Bronchial epithelial cell (primary cell): Measurements from ENCODE around the gene EXOSC10. TPM values are rescaled to one million over a fixed set of nuclear protein-coding genes. Genes with fewer than 3 reads are reported as not detected.

ENCODE experiments used
- DNase-seq: peaks from one replicate; pipeline ENCODE4 v3.0.0-alpha.2; 2010; ENCODE audit warnings: low read depth
- FAIRE-seq: peaks from 2 replicates; lab custom pipeline; 2011; peaks lifted over from hg19 to GRCh38; lab: Jason Lieb, UNC
- H3K27me3 ChIP-seq: 2 replicates; pipeline ENCODE4 v1.5.1; 2011; ENCODE audit warnings: low read length; ENCODE audit not compliant: control insufficient read depth, insufficient read depth
- H3K36me3 ChIP-seq: 2 replicates; pipeline ENCODE4 v1.5.1; 2011; ENCODE audit warnings: low read length; ENCODE audit not compliant: control insufficient read depth, insufficient read depth
- H3K4me3 ChIP-seq: 2 replicates; pipeline ENCODE4 v1.5.1; 2011; ENCODE audit warnings: mild to moderate bottlenecking, low read depth, low read length, control low read depth
- total RNA-seq: library from RNA; depleted of rRNA; stranded (reverse); fragments of >200 nt; gene quantifications from 2 replicates; pipeline ENCODE4 v1.2.1, GENCODE V29; 2014
- TF ChIP-seq, protein P1 (sequence below): IDR thresholded peaks from 2 replicates; pipeline ENCODE4 v1.5.1; 2011; ENCODE audit warnings: mild to moderate bottlenecking, moderate library complexity, low read length, control low read depth, inconsistent platforms; ENCODE audit not compliant: insufficient read depth, severe bottlenecking

EXOSC10 gene
- total RNA-seq, 1 donor from 2014 or later = 37.4 TPM

DNA sequence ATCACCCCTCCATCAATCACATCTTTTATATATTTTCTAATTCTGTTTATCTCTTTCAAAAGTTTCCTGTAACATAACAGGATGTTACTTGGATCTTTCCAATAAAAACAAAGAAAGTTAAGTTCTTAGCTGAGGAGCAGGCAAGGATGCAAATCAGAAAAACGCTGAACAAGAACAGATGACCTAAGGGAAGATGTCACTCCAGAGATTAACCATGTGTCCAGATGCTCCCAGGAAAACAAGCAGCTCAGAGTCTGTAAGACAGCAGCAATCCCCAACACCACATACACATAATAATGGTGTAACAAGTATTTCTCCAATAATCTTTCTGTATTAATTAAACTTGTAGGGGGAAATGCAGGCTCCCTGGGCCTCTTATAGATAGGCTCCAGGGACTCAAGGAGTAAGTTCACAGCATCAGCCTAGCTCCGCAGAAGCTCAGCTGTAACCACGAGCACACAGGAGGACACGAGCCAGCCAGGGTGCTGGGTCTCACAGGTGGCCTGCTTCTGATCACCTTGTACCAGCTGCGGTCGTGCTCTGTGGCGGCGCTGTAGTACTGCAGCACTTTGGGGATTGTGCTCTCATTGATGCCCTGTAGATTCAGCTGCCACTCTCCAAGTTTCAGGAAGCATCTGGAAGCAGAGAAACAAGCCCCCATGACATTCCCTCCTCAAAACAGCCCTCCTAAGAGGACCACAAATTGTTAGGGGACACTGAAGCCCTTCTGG is 33.1 kb upstream of the EXOSC10 start:
- no peak for FAIRE-seq
- DNase-seq = no peak
- TF ChIP-seq, protein P1, sequence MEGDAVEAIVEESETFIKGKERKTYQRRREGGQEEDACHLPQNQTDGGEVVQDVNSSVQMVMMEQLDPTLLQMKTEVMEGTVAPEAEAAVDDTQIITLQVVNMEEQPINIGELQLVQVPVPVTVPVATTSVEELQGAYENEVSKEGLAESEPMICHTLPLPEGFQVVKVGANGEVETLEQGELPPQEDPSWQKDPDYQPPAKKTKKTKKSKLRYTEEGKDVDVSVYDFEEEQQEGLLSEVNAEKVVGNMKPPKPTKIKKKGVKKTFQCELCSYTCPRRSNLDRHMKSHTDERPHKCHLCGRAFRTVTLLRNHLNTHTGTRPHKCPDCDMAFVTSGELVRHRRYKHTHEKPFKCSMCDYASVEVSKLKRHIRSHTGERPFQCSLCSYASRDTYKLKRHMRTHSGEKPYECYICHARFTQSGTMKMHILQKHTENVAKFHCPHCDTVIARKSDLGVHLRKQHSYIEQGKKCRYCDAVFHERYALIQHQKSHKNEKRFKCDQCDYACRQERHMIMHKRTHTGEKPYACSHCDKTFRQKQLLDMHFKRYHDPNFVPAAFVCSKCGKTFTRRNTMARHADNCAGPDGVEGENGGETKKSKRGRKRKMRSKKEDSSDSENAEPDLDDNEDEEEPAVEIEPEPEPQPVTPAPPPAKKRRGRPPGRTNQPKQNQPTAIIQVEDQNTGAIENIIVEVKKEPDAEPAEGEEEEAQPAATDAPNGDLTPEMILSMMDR = no peak
- Histone ChIP-seq H3K4me3 (no peak overlapping the region), H3K36me3 (peaks cover 19% of the 10 kb centered on the region), H3K27me3 (no peaks in the 10 kb centered on the region)

DNA sequence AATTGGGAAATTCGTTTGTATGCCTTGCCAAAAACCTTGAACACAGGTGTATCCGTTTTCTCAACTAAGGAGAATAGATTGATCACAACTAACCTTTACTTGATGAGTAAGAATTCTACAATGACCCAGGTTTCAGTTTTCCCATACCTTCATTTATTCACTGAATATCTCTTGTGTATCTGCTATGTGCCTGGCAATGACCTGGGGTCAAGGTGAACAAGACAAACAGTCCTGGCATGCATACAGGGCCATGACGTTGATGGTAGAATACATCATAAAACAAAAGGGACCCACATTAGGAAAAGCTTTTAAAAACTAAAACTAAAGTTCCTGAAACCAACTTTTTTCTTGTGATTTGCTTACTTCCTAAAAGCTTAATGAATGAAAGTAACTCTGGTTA is 32.1 kb upstream of the EXOSC10 start:
- no peak for DNase-seq
- peaks cover 23% of the 10 kb centered on the region for H3K36me3 ChIP-seq
- TF ChIP-seq, protein P1 = no peak
- no peaks in the 10 kb centered on the region for H3K27me3 ChIP-seq
- FAIRE-seq = no peak
- no peak overlapping the region for H3K4me3 ChIP-seq

DNA sequence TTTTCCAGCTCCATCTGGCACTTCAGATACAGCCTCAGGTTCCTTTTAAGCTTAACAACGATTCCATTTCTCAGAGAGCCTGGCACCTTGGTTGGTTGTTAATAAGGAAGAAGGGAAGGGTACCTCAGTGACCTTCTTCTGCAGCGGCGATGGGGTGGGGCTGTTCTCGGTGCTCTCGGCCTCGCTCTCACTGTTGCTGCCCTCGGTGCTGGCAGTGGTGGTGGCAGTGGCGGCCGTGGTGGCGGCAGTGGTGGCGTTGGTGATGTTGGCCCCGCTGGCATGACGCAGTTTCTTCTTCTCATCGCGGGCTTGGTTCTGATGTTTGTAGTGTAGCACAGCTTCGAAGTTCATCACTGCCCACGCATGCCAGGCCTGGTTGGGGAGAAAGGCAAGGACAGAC is 30.7 kb upstream of the EXOSC10 start:
- TF ChIP-seq, protein P1 = no peak
- Histone ChIP-seq H3K36me3 (peaks cover 25% of the 10 kb centered on the region), H3K27me3 (no peaks in the 10 kb centered on the region), H3K4me3 (no peak overlapping the region)
- FAIRE-seq = no peak
- no peak for DNase-seq

DNA sequence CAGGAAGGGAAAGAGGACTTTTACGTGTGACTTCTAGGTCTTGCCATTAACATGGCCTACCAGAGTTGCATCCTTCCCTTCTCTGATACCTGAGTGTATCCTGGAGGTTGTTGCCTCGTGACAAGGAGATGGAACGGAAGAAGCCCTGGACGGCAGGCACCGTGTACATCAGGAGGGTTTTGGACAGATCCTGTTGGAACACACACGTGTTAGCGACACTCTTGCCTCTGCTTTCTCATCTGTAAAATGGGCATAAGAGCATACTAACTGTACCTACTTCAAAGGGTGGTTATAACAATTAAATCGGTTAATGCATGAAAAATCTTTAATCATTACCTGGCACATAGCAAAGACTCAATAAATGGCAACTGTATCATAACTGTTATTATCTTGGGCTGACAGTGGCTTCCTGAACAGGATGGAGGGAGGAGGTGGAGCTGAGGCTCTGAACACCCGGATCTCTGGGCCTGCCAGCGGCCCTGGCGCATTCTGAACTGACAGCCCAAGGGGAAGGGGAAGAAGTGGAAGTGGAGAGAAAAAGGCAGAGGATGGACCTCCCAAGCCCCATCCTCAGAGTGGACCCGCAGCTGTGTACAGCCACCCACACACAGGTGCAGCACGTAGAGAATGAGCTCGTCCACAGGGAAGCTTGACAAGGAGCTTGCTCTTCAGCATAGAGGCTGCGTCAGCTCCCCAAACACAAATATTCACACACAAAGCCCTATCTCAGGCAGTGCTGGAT is 30.2 kb upstream of the EXOSC10 start:
- TF ChIP-seq, protein P1 = no peak
- DNase-seq (no peak), FAIRE-seq (no peak)
- Histone ChIP-seq H3K36me3 (peaks cover 28% of the 10 kb centered on the region), H3K4me3 (no peak overlapping the region), H3K27me3 (no peaks in the 10 kb centered on the region)

DNA sequence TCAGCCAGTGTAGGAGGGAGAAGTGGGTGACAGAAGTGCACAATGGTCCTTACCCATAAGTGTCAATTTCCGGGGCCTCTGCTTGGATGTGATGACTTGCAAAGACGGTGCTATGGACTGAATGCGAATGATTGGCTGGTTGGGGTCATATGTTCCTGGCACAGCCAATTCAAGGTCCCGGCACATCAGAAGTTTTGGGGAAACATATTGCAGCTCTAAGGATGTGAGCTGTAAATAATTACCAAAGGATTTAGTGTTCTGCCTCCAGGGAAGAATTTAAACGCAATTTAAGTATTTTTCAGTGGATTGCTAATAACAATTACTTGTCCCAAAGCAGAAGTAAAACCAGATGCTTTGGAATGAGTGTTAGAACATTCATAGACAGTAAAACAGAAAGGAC is 26.9 kb upstream of the EXOSC10 start:
- H3K36me3 ChIP-seq = peaks cover 25% of the 10 kb centered on the region
- TF ChIP-seq, protein P1 = no peak
- no peak for FAIRE-seq
- no peaks in the 10 kb centered on the region for H3K27me3 ChIP-seq
- no peak overlapping the region for H3K4me3 ChIP-seq
- DNase-seq = no peak
